ENCODE data around the gene ZMYM3.

- TF ChIP-seq, protein P1, sequence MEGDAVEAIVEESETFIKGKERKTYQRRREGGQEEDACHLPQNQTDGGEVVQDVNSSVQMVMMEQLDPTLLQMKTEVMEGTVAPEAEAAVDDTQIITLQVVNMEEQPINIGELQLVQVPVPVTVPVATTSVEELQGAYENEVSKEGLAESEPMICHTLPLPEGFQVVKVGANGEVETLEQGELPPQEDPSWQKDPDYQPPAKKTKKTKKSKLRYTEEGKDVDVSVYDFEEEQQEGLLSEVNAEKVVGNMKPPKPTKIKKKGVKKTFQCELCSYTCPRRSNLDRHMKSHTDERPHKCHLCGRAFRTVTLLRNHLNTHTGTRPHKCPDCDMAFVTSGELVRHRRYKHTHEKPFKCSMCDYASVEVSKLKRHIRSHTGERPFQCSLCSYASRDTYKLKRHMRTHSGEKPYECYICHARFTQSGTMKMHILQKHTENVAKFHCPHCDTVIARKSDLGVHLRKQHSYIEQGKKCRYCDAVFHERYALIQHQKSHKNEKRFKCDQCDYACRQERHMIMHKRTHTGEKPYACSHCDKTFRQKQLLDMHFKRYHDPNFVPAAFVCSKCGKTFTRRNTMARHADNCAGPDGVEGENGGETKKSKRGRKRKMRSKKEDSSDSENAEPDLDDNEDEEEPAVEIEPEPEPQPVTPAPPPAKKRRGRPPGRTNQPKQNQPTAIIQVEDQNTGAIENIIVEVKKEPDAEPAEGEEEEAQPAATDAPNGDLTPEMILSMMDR (IDR thresholded peaks at IDR 0.05): no peak
- TF ChIP-seq POLR2A (IDR thresholded peaks at IDR 0.05; ENCODE audit: low read depth): no peak
- no peak for TF ChIP-seq EP300 (IDR thresholded peaks at IDR 0.05)
Measured at GRCh38 chrX:71225009-71225408, 28.9 kb downstream of the ZMYM3 start.
